ENCODE measurements around the gene GDF10. TPM values are rescaled to one million over a fixed set of nuclear protein-coding genes. Genes with fewer than 3 reads are reported as not detected.

Gene GDF10
- total RNA-seq, 1 donor from 2014 or later = 1.7 TPM

DNA sequence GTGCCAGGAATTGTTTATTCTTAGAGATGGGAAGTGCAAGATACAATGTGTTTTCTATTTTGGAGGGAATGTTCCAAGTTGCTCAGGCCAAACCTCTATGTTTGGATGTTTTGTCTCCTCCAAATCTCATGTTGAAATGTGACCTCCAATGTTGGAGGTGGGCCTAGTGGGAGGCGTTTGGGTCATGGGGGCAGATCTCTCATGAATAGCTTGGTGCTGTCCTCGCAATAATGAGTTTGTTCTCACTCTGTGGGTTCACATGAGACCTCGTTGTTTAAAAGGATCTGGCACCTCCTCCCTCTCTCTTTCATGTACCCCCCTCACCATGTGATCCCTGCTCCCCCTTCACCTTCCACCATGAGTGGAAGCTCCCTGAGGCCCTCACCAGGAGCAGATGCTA is 8.3 kb upstream of the GDF10 start:
- TF ChIP-seq POLR2A (IDR thresholded peaks at IDR 0.05) (no peak), POLR2AphosphoS5 (IDR thresholded peaks at IDR 0.05; ENCODE audit: insufficient read depth in 1 of 2, low read depth in 1 of 2) (no peak)
- TF ChIP-seq, protein P1, sequence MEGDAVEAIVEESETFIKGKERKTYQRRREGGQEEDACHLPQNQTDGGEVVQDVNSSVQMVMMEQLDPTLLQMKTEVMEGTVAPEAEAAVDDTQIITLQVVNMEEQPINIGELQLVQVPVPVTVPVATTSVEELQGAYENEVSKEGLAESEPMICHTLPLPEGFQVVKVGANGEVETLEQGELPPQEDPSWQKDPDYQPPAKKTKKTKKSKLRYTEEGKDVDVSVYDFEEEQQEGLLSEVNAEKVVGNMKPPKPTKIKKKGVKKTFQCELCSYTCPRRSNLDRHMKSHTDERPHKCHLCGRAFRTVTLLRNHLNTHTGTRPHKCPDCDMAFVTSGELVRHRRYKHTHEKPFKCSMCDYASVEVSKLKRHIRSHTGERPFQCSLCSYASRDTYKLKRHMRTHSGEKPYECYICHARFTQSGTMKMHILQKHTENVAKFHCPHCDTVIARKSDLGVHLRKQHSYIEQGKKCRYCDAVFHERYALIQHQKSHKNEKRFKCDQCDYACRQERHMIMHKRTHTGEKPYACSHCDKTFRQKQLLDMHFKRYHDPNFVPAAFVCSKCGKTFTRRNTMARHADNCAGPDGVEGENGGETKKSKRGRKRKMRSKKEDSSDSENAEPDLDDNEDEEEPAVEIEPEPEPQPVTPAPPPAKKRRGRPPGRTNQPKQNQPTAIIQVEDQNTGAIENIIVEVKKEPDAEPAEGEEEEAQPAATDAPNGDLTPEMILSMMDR (IDR thresholded peaks at IDR 0.05) = no peak
- Histone ChIP-seq H3K4me3 (no peak overlapping the region), H3K36me3 (no peaks in the 10 kb centered on the region), H3K4me1 (peaks cover 4% of the 10 kb centered on the region), H3K9me3 (no peaks in the 10 kb centered on the region), H3K27ac (no peak overlapping the region), H3K27me3 (no peaks in the 10 kb centered on the region)
- peak in 1 of 2 donors; percentile 55 for DNase-seq (ENCODE audit: extremely low spot score in 2 of 2)
- intact Hi-C loops (cut with DNase I) = no loop called here

DNA sequence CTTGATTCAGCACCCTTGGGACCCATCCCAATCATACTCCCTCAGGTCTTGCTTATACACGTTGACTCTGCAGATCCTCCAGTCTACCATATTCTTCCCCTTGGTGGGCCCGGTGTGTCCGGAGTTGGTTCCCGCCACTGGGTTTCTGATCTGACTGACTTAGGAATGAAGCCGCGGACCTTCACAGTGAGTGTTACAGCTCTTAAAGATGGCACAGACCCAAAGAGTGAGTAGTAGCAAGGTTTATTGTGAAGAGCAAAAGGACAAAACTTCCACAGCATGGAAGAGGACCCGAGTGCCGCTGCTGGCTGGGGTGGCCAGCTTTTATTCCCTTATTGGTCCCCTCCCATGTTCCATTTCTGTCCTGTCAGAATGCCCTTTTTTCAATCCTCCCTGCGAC is 5.9 kb upstream of the GDF10 start:
- intact Hi-C loops (cut with DNase I) = no loop called here
- DNase-seq (ENCODE audit: extremely low spot score in 2 of 2) = peak in 1 of 2 donors; percentile 49
- H3K4me1 ChIP-seq = peaks cover 12% of the 10 kb centered on the region
- TF ChIP-seq POLR2AphosphoS5 (IDR thresholded peaks at IDR 0.05; ENCODE audit: insufficient read depth in 1 of 2, low read depth in 1 of 2) (no peak), POLR2A (IDR thresholded peaks at IDR 0.05) (no peak)
- TF ChIP-seq, protein P1 (IDR thresholded peaks at IDR 0.05) = no peak
- H3K27me3 ChIP-seq = no peaks in the 10 kb centered on the region
- H3K4me3 ChIP-seq = no peak overlapping the region
- H3K36me3 ChIP-seq = no peaks in the 10 kb centered on the region
- no peaks in the 10 kb centered on the region for H3K9me3 ChIP-seq
- no peak overlapping the region for H3K27ac ChIP-seq

DNA sequence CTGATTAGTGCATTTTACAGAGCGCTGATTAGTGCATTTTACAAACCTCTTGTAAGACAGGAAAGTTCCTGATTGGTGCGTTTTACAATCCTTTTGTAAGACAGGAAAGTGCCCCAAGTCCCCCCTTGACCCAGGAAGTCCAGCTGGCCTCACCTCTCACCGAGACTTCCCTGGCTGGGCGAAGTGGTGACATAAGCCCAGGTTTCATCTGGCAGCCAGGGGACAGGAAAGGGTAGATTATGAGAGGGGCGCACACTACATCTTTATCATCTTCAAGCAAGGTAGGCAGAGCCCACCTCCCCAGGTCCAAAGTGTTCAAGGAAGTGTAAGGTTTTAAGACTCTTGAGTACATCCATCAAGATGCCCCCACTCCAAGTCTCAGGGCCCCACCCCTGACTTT is 5.5 kb upstream of the GDF10 start:
- Histone ChIP-seq H3K4me1 (peaks cover 13% of the 10 kb centered on the region), H3K4me3 (no peak overlapping the region), H3K36me3 (no peaks in the 10 kb centered on the region), H3K27me3 (no peaks in the 10 kb centered on the region), H3K9me3 (no peaks in the 10 kb centered on the region), H3K27ac (no peak overlapping the region)
- TF ChIP-seq POLR2AphosphoS5 (IDR thresholded peaks at IDR 0.05; ENCODE audit: insufficient read depth in 1 of 2, low read depth in 1 of 2) (no peak), POLR2A (IDR thresholded peaks at IDR 0.05) (no peak)
- TF ChIP-seq, protein P1 (IDR thresholded peaks at IDR 0.05) = no peak
- peak in 1 of 2 donors; percentile 55 for DNase-seq (ENCODE audit: extremely low spot score in 2 of 2)
- intact Hi-C loops (cut with DNase I) = no loop called here

DNA sequence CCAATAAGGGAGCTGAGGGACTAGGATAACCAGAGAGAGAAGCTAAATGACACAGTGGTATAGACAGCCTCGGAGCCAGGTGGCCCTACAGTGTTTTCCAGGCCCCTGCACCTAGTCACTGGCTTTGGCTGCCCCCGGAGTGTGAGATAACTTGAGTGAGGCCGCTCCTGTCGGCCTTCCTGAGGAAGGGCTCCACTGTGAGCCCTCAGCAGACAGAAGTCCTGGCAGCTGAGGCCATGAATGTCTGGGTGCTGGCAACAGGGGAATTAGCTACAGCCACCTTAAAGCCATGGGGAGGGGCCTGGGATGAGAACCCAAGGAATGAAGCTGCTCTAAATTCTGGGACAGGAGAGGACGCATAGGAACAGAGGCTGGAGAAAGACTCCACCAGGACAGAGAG is 4.6 kb upstream of the GDF10 start:
- H3K36me3 ChIP-seq = no peaks in the 10 kb centered on the region
- no peaks in the 10 kb centered on the region for H3K9me3 ChIP-seq
- DNase-seq (ENCODE audit: extremely low spot score in 2 of 2) = no peak
- no peak overlapping the region for H3K4me3 ChIP-seq
- peaks cover 18% of the 10 kb centered on the region for H3K4me1 ChIP-seq
- TF ChIP-seq POLR2AphosphoS5 (IDR thresholded peaks at IDR 0.05; ENCODE audit: insufficient read depth in 1 of 2, low read depth in 1 of 2) (no peak), POLR2A (IDR thresholded peaks at IDR 0.05) (no peak)
- TF ChIP-seq, protein P1 (IDR thresholded peaks at IDR 0.05) = no peak
- H3K27me3 ChIP-seq = no peaks in the 10 kb centered on the region
- intact Hi-C loops (cut with DNase I) = no loop called here
- no peak overlapping the region for H3K27ac ChIP-seq

DNA sequence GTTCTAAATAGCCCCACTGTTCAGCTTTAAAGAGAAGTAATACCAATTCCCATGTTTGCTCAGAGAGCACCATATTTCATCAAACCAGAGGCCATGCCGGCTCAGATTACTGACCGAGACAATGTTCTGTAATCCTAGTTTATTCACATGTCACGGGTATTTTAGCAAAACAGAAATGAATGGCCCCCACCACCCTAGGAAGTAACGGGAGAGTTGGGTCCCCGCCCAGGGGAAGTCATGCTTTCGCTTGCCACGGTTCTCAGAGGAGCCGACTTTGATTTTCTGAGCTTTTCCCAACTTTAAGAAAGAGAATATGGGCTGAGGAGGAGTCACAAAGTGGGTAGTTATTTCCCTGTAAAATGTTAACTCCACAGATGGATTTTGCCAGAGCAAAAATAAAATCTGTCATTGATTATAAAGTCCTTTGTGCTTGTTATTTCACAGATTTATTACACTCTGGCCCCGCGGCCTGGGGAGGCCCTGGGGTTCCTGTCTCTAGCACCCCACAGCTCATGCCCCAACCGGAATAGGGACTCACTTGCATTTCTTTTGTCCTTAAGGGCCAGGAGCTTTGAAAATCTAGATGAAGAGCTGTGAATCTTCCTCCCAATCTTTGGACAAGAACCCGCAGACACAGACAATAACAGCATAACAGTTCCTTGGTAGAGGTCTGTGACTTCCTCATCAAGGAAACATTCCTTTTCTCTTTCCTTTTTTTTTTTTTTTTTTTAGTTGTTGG is 3.7 kb upstream of the GDF10 start:
- no peaks in the 10 kb centered on the region for H3K9me3 ChIP-seq
- no peaks in the 10 kb centered on the region for H3K36me3 ChIP-seq
- no peak overlapping the region for H3K4me3 ChIP-seq
- H3K27ac ChIP-seq = peak overlapping the region; percentile 5
- no peak for DNase-seq (ENCODE audit: extremely low spot score in 2 of 2)
- peaks cover 24% of the 10 kb centered on the region for H3K4me1 ChIP-seq
- H3K27me3 ChIP-seq = no peaks in the 10 kb centered on the region
- intact Hi-C loops (cut with DNase I) = no loop called here
- no peak for TF ChIP-seq POLR2AphosphoS5 (IDR thresholded peaks at IDR 0.05; ENCODE audit: insufficient read depth in 1 of 2, low read depth in 1 of 2)
- TF ChIP-seq, protein P1 (IDR thresholded peaks at IDR 0.05) = no peak
- TF ChIP-seq POLR2A (IDR thresholded peaks at IDR 0.05) = no peak

All from vagina (tissue), 2 donors.